ENCODE measurements around the gene FCGBP. TPM values are rescaled to one million over a fixed set of nuclear protein-coding genes. Genes with fewer than 3 reads are reported as not detected.

FCGBP gene
- total and polyA plus RNA-seq, 2 of the 4 experiments (the other 2 are of a cell fraction): under 0.01 to 0.03 TPM

DNA sequence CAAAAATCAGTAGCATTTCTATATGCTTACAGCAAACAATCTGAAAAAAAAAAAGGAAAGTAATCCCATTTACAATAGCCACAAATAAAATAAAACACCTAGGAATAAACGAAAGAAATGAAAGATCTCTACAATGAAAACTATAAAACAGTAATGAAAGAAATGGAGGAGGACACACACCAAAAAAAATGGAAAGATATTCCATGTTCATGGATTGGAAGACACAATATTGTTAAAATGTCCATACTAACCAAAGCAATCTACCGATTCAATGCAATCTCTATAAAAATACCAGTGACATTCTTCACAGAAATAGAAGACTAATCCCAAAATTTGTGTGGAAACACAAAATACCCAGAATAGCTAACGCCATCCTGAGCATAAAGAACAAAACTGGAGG is 4.7 kb downstream of the FCGBP start:
- Histone ChIP-seq H3K56ac (ENCODE audit: extremely low read depth, insufficient read depth, low read length) (no peak overlapping the region), H3K79me1 (ENCODE audit: low read depth in 1 of 2, low read length in 2 of 2) (no peaks in the 10 kb centered on the region), H2BK120ac (ENCODE audit: low read depth, low read length) (no peak overlapping the region), H3K4ac (ENCODE audit: low read depth, low read length) (no peak overlapping the region), H2AK5ac (ENCODE audit: low read depth, low read length) (no peak overlapping the region), H3K23ac (ENCODE audit: low read depth, low read length) (no peak overlapping the region), H3K27me3 (ENCODE audit: control insufficient read depth, insufficient read depth, low read length) (no peaks in the 10 kb centered on the region), H3K9ac (ENCODE audit: low read depth, low read length) (no peak overlapping the region), H4K20me1 (ENCODE audit: insufficient read depth, low read length) (no peaks in the 10 kb centered on the region), H2AFZ (replicated peaks; ENCODE audit: low read length, poor library complexity) (no peak overlapping the region), H3K18ac (ENCODE audit: low read depth, low read length) (no peak overlapping the region), H3K36me3 (ENCODE audit: control insufficient read depth, insufficient read depth, low read length) (no peaks in the 10 kb centered on the region), H2BK15ac (ENCODE audit: low read depth, low read length) (no peak overlapping the region), H3K4me3 (ENCODE audit: insufficient read depth, low read depth, low read length) (no peak overlapping the region), H3K9me3 (ENCODE audit: control insufficient read depth, insufficient read depth, low read length) (no peaks in the 10 kb centered on the region), H3K9me1 (ENCODE audit: insufficient read depth, low read length) (no peaks in the 10 kb centered on the region), H2BK20ac (ENCODE audit: low read depth, low read length) (no peak overlapping the region), H4K5ac (ENCODE audit: low read depth, low read length) (no peak overlapping the region), H4K91ac (ENCODE audit: insufficient read depth, low read depth, low read length) (no peak overlapping the region), H3K27ac (ENCODE audit: insufficient read depth, low read length) (no peak overlapping the region), H2AK9ac (replicated peaks; ENCODE audit: low read depth, low read length, poor library complexity) (no peak overlapping the region), H4K8ac (ENCODE audit: low read depth in 2 of 2, low read length in 2 of 2) (no peak overlapping the region), H2BK5ac (ENCODE audit: low read depth, low read length, poor library complexity, severe bottlenecking) (no peak overlapping the region), H3K4me2 (ENCODE audit: low read depth, low read length) (no peak overlapping the region), H3K4me1 (ENCODE audit: control insufficient read depth, insufficient read depth, low read length) (no peaks in the 10 kb centered on the region), H3K14ac (replicated peaks; ENCODE audit: low read depth, low read length) (no peak overlapping the region)
- ChIA-PET POLR2A (ENCODE audit: unreplicated experiment) (no interaction called here), CTCF (no interaction called here)
- DNase-seq: no peak
- intact Hi-C loops (cut with micrococcal nuclease) (no loop called here), dilution Hi-C loops (cut with HindIII; ENCODE audit: low sequenced_read_pairs, unreplicated experiment) (no loop called here), in situ Hi-C loops (cut with MboI; ENCODE audit: low sequenced_read_pairs) (no loop called here)
- 67% methylated on average over 1 of the region's 3 CpGs; no CpG with 5 or more reads in 1 of the 2 experiments for WGBS, 2 experiments (ENCODE audit: extremely low coverage in 2 of 2, insufficient read length in 1 of 2)
- ATAC-seq (ENCODE audit: low read depth): no peak
- TF ChIP-seq FOS (IDR thresholded peaks at IDR 0.05; ENCODE audit: low read depth, low read length): no peak
- TF ChIP-seq, protein P1, sequence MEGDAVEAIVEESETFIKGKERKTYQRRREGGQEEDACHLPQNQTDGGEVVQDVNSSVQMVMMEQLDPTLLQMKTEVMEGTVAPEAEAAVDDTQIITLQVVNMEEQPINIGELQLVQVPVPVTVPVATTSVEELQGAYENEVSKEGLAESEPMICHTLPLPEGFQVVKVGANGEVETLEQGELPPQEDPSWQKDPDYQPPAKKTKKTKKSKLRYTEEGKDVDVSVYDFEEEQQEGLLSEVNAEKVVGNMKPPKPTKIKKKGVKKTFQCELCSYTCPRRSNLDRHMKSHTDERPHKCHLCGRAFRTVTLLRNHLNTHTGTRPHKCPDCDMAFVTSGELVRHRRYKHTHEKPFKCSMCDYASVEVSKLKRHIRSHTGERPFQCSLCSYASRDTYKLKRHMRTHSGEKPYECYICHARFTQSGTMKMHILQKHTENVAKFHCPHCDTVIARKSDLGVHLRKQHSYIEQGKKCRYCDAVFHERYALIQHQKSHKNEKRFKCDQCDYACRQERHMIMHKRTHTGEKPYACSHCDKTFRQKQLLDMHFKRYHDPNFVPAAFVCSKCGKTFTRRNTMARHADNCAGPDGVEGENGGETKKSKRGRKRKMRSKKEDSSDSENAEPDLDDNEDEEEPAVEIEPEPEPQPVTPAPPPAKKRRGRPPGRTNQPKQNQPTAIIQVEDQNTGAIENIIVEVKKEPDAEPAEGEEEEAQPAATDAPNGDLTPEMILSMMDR (conservative IDR thresholded peaks at IDR 0.05; ENCODE audit: low read depth, low read length): no peak
- no TSS peak for BruUV-seq (replicated peaks)

Measured in IMR-90 (cell line).